ENCODE measurements around the gene ZNF70.
A peak's percentile ranks its signal among the peaks of the same experiment; 100 is the strongest.

Gene ZNF70

GRCh38 chr22:23714596-23715578 is 36.0 kb downstream of the ZNF70 start:
- DNase-seq: no peak

- DNase-seq: no peak
Measured at GRCh38 chr22:23713696-23714595, 37.0 kb downstream of the ZNF70 start.

- DNase-seq: no peak
Measured at GRCh38 chr22:23712256-23712655, 38.7 kb downstream of the ZNF70 start.

- no peak for DNase-seq
Measured at GRCh38 chr22:23709107-23709506, 41.8 kb downstream of the ZNF70 start.

GRCh38 chr22:23708270-23708669 is 42.6 kb downstream of the ZNF70 start:
- DNase-seq: no peak

GRCh38 chr22:23705358-23705757 is 45.6 kb downstream of the ZNF70 start:
- peak in 1 of 2 donors; percentile 17 for DNase-seq

DNA sequence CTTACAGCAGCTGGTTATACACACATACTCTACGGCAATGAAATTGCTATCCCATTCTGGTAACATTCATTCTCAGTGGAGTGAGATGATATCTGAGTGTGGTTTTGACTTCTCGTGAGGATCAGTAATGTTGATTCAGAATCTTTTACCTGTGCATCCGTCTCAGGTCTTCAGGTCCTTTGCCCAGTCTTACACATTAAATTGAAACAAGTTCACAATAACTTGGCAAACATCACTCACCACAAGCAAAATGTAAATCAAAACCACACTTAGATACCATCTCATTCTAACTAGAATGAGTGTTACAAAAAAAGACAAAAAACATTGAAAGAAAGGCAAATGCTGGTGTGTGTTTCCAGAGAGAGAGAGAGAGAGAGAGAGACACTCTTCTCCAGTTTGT is 46.1 kb downstream of the ZNF70 start:
- no peak for DNase-seq

DNA sequence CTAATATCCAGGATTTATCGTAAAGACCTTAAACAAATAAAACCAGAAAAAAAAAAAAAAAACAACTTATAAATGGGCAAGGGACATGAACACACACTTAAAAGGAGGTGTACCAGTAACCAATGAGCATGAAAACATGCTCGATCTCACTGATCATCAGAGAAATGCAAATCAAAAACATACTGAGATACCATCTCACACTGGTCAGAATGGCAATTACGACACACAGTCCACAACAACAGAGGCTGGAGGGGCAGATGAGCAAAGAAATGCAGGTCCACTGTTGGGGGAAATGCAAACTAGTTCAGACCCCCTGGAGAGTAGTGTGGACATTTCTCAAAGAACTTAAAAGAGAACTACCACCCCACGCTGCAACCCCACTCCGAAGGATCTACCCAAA is 46.9 kb downstream of the ZNF70 start:
- DNase-seq: no peak

- DNase-seq: no peak
Measured at GRCh38 chr22:23700706-23701105, 50.2 kb downstream of the ZNF70 start.

DNA sequence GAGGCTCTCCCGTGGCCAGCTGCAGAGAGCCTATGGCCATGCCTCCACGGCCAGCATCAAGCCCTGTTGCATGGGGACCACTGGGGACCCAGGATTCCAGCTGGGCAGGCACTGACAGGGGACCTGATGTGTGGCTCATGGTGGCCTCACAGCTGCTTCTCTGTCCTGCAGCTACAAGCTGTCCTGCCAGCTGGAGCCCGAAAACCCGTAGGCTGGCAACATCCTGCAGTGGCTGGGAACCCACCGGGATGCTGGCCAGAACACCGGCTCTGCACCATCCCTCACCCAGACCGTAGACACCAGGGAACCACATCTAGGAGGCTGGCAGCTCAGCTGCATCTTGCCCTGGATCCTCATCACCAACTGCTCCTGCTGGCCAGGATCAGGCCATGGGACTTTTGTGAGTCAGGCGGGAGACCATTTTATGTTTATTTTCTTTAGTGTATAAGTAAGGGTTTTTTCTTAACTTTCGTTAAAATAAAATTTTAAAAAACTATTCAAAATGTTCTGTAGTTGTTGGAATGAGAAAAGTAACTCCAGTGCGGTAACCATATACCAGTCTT is 52.2 kb downstream of the ZNF70 start:
- DNase-seq: no peak

DNA sequence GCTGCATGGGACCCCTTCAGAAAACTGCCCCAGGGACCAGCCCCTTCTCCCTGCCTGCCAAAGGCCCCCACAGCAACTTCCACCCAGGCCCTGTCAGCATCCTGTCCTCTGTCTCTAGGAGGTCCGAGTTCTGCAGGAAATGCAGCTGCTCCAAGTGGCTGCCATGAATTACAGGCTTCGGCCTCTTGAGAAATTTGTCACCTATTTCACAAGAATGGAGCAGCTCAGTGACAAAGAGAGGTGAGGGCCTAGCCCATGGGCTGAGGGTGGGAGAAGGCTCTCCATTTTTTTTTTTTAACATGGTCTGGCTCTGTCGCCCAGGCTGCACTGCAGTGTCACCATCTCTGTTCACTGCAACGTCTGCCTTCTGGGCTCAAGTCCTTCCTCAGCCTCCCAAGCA is 52.8 kb downstream of the ZNF70 start:
- DNase-seq: no peak

DNA sequence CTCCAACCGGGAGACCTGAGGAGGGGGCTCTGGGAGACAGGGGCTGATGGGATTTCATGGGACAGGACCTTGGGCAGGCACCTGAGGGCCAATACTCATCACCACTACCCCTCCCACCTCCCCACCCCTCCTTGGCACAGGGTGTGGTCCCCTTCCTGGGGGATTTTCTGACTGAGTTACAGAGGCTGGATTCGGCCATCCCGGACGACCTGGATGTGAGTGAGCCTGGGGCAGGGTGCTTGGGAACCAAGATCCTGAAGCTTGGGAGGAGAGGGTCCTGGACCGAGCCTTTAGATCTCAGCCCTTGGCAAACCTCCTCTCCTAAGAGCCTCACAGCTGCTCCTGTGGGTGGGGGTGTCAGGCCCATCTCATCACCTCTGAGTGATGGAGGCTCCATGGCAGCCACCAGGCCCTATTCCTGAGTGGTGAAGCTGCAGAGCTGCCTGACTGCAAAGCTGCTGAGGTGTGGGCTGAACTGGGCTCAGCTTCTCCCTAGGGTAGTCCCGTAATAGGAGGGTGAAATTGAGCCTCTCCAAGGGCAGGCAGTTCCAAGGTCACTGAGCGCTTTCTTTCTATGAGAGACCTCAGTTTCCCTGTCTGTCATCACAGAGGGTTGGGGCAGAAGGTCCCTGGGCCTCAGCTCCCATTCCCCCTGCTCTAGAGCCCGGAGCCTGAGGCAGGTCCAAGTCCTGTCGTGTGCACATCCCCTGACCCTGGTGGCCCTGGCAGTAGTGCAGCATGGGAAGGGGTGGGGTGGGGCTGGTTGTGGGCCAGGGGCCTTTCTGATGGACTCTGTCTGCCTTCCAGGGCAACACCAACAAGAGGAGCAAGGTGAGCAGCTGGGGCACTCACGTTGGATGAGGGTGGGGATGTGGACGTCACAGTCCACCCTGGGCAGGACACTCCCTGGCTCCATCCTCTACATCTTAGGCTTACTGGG is 53.6 kb downstream of the ZNF70 start:
- DNase-seq: no peak

DNA sequence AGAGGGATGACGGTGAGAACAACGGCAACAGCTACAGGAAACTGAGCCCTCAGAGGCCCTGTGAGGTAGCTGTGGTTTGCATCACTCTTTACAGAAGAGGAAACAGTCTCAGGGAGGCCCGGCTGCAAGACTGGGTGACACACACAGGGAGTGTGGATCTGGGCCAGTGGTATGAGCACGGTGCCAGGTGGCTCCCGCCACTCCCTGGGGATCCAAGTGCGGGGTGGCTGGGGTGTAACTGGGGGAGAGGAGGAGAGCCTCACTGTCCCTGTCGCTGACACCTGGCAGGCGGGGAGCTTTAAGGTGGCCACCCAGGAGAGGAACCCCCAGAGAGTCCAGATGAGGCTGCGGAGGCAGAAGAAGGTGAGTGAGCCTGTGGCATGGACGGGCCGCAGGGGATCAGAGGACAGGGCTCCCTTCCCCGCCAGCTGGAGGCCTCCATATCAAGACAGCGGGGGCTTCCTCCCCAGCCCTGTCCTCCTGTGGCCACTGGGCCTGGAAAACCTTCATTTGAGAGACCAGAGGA is 54.5 kb downstream of the ZNF70 start:
- peak; percentile 70 to 74 for DNase-seq

DNA sequence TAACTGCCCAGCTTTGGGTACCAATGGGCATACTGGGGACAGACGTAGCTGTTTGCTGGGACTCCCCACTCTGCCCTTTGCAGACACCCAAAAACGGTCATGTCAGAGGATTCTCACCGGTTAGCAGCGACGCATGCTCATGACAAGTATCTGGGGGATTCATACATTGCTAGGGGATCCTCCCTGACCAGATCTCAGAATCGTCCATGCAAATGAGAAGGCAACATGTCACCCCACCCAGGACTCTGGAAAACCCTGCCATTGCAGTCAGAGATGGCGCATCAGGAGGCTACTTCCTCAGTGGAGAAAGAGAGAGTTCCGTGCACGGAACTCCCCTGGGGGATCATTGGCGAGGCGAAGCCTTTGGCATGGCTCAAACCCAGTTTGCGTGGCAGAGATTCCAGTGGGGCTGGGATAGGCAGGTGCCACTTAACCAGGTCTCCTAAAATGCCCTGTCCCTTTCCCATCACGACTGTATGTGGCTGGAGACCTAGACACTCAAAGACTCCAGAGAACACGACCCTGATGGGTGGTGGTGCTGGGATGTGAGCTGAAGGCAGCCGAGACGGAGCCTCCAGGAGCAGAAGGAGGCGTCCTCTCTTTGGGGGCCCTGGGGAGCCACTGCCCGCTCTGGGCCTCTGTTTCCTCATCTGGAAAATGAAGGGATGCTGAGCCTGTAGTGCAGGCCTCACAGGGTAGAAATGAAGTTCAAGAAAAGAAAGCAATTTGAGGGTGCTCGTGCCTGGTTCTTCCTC is 55.2 kb downstream of the ZNF70 start:
- no peak for DNase-seq

DNA sequence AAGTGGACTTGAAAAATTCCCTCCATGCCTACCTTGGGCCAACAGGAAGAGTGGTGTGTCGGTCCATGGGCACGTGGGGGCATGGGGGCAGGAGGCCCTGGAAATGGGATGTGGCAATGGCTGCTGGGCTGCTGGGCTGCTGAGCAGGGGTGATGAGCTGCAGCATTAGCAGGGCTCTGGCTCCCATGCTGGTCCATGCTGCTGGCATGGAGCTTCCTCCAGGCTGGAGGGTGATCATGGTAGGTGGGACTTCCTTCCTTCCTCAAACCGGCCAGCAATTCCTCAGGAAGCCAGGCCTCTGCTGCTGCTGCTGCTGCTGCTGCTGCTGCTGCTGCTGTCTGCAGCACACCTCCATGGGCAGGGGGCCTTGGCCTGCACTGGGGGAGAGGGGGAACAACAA is 55.8 kb downstream of the ZNF70 start:
- DNase-seq: no peak

DNA sequence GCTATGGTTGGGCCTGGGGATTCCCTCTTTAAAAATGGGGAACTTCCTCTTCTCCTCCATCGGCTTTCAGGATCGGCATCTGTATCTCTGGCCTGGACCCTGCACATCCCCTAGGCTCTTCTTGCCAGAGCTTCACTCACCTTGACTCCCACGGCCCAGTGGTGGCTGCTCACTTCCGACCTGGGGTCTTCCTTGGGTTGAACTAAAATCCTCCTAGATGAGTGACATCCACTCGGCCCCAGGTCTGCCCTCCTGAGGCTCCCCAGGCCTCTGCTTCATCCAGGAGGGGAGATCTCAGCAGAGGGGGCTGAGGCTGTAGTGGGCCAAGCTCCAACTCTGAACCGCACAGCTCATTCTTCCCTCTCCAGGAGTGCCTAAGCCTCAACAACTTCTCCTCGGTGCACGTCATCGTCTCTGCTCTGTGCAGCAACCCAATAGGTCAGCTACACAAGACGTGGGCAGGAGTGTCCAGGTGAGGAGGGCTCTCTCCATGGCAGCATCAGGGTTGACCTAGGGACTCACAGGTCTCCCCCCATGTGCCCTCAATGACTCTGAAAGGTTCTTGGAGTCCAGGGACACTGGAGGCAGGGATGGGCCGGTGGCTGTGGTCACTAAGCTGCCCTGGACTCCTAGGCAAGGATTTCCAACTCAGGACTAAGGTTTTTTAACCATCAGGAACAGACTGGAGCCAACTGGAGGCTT is 56.8 kb downstream of the ZNF70 start:
- no peak for DNase-seq

GRCh38 chr22:23692598-23693291 is 58.2 kb downstream of the ZNF70 start:
- DNase-seq: no peak

GRCh38 chr22:23691748-23692423 is 59.0 kb downstream of the ZNF70 start:
- no peak for DNase-seq

DNA sequence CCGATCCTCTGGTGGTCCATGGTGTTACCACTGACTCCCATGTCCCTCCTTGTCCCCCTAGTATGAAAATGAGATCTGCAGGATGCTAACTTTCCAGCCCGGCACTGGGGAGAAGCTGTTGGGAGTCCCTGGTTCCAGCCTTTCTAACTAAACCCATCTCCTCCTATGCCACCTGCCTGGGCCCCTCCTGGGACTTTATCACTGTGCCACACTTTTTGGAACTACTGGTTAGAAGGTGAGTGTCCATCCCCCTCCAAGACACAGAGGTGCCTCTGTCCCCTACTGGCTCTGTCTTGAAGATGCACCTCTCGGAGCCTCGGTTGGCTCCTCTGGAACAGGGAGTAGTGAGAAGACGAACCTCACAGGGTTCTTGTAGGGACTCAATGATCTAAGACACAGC is 60.2 kb downstream of the ZNF70 start, which contains the start of gene RGL4:
Gene RGL4, plus strand, starts transcription at position 301 of the 400 bp plus-strand sequence. CDS start 1,018 bp downstream, outside the sequence.
- no peak for DNase-seq

All from stimulated activated CD4-positive, alpha-beta T cell treated with anti-CD3 and anti-CD28 coated beads, Interleukin-2, amount 100 ng/mL, for 24 hours (primary cell).